ENCODE results near the gene TRMT1. TPM values are rescaled to one million over a fixed set of nuclear protein-coding genes. Genes with fewer than 3 reads are reported as not detected.
"Not testable (repeated sequence)": the region's sequence is repeated elsewhere in the genome, so short reads cannot be mapped to it uniquely, and the experiment has no call there.

TRMT1 gene
- total RNA-seq: 10 to 100 TPM; 23.2 to 99.4 (median 33.6) TPM

DNA sequence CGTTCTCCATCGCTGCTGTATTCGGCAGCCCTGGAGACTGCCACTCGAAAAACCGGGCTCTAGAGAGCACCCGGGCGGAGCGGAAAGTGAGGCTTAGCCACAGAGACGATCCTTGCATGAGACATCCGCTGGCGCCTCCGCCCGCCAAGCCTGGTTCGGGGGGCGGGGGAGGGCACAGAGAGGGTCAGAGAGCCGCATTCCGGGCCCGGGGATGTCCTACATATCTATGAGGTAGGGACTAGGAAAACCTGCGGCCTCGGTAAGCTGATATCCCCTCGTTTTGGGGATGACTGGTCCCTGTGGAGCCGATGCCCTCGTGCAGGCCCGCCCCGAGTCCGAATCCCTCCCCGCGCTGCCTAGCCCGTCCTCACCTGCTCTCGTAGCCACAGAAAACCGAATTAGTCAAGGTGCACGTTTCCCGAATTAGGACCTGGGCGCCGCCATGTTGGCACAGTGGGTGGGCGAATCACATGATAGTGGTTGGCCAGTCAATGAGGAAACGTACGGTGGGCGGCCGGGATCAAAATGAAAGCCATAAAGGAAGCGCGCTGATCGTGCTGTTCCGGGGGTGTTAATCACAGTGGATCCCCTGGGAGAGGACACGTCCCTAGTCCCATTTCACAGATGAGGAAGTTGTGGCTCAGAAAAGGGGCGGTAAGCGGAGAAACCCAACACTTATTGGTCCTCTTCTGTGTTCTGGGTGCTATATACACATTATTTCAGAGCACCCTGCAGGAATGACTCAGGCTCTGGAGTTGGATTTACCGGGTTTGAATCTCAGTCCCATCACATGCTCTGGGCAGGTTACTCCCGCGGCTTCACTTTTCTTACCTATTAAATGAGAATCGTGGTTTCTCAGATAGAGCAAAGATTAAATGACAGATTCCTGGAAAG, at the start of gene TRMT1:
Gene TRMT1 (minus strand): TSS at position 459 of the 894 bp plus-strand sequence. CDS start 341 bp downstream, at position 118.
- Histone ChIP-seq H3K4me3 (peak within 1 kb of the TSS; percentile 74 to 97), H3K4me1 (peaks cover 0 to 26% of the 10 kb centered on the region in 2 donors), H3K27me3 (no peaks in the 10 kb centered on the region), H3K27ac (peak within 1 kb of the TSS; percentile 61 to 75), H3K9me3 (no peaks in the 10 kb centered on the region), H3K36me3 (no peaks in the 10 kb centered on the region)
- intact Hi-C loops (cut with DNase I; ENCODE audit: low total_unique reads): no loop called here
- peak; percentile 89 to 92 for DNase-seq
- no peak for TF ChIP-seq POLR2A (IDR thresholded peaks at IDR 0.05)
- TF ChIP-seq, protein P1, sequence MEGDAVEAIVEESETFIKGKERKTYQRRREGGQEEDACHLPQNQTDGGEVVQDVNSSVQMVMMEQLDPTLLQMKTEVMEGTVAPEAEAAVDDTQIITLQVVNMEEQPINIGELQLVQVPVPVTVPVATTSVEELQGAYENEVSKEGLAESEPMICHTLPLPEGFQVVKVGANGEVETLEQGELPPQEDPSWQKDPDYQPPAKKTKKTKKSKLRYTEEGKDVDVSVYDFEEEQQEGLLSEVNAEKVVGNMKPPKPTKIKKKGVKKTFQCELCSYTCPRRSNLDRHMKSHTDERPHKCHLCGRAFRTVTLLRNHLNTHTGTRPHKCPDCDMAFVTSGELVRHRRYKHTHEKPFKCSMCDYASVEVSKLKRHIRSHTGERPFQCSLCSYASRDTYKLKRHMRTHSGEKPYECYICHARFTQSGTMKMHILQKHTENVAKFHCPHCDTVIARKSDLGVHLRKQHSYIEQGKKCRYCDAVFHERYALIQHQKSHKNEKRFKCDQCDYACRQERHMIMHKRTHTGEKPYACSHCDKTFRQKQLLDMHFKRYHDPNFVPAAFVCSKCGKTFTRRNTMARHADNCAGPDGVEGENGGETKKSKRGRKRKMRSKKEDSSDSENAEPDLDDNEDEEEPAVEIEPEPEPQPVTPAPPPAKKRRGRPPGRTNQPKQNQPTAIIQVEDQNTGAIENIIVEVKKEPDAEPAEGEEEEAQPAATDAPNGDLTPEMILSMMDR (IDR thresholded peaks at IDR 0.05): no peak

DNA sequence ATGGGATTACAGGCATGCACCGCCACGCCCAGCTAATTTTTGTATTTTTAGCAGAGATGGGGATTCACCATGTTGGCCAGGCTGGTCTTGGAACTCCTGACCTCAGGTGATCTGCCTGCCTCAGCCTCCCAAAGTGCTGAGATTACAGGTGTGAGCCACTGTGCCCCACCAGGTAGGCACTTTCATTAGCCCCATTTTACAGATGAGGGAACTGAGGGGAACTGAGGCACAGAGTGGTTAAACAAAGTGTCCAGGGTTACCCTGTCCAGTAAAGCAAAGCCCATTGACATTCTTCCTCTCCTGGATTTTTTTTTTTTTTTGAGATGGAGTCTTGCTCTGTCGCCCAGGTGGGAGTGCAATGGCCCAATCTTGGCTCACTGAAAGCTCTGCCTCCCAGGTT, 49.6 kb upstream of the TRMT1 start:
- H3K9me3 ChIP-seq; intact Hi-C loops (cut with DNase I; ENCODE audit: low total_unique reads); H3K27me3 ChIP-seq; H3K4me3 ChIP-seq; DNase-seq; H3K36me3 ChIP-seq: not testable (repeated sequence)
- peak overlapping the region; percentile 87 to 92 for H3K27ac ChIP-seq
- H3K4me1 ChIP-seq: peaks cover 5 to 16% of the 10 kb centered on the region in 2 donors

DNA sequence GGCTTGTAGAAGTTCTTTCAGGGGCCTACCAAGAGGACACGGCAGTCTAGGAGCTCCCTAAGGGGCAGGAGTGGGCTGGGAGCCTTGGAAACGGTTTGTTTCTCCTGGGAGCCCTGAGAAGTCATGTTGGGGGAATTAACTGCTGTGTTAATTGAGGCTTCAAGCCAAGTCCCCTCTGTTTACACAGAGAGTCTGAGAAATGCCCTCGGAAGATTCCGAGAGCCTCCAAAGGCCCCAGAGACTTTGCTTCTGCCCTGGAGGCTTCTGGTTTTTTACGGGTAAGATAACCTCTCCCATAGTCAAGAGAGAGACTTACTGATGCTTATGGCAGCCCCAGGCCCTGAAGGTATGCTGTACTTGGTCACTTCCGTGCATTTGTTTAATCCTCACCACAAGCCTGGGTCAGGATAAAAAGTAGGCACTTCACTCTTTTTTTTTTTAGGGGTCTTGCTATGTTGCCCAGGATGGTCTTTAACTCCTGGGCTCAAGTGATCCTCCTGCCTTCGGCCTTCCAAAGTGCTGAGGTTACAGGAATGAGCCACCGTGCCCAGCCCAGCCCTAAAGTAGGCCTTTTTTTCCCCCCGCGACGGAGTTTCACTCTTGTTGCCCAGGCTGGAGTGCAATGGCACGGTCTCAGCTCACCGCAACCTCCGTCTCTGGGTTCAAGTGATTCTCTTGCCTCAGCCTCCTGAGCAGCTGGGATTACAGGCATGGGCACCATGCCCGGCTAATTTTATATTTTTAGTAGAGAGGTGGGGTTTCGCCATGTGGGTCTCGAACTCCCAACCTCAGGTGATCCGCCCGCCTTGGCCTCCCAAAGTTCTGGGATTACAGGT, 48.8 kb upstream of the TRMT1 start:
- H3K9me3 ChIP-seq: no peaks in the 10 kb centered on the region
- intact Hi-C loops (cut with DNase I; ENCODE audit: low total_unique reads): no loop called here

DNA sequence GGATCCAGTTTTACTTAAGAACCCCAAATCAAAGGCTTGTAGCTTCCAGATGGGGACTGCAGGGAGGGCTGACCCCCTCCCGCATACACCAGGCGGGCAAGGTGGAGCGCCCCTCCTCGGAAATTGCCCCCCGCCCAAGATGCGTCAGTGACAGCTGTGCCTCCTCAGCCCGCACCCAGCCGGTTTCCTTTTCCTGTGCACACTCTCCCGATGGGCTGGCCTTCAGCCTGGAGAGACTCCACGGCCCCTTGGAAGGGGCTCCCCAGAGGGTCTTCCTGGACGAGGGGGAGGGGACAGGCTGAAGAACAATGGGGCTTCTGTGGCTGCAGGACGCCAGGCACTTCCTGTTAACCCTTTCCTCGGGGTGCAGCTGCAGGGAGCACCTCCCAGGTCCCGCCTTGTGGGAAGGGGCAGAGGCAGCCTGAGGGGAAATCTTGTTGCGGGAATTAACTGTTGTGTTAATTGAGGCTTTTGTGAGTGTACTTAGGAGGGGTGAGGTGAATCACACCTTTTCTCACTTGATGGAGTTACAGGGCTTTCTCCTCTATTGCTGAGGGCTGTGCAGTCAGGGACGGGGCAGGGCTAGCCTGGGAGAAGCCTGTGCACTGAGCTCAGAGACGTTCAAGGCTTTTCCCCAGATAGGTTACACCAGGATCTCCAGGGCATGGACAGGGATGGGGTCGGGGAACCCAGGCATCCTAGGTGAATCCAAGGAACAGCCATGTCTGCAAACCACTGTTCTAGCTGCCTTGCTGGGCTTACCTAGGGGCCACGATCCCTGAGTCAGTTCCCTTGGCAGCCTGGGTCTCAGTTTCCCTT, 48.0 kb upstream of the TRMT1 start:
- no peaks in the 10 kb centered on the region for H3K36me3 ChIP-seq
- peak overlapping the region; percentile 95 to 96 for H3K27ac ChIP-seq
- H3K27me3 ChIP-seq: no peaks in the 10 kb centered on the region
- no peaks in the 10 kb centered on the region for H3K9me3 ChIP-seq
- intact Hi-C loops (cut with DNase I; ENCODE audit: low total_unique reads): no loop called here
- DNase-seq: peak; percentile 64 to 65
- H3K4me3 ChIP-seq: peak overlapping the region; percentile 14 to 24
- peaks cover 5 to 16% of the 10 kb centered on the region in 2 donors for H3K4me1 ChIP-seq
- TF ChIP-seq POLR2A (IDR thresholded peaks at IDR 0.05): no peak
- TF ChIP-seq, protein P1 (IDR thresholded peaks at IDR 0.05): no peak

More for the DNA sequence above, 48.8 kb upstream of the TRMT1 start:
- Histone ChIP-seq H3K4me3 (no peak overlapping the region), H3K27me3 (no peaks in the 10 kb centered on the region), H3K27ac (peak overlapping the region; percentile 95 to 96), H3K36me3 (no peaks in the 10 kb centered on the region), H3K4me1 (peaks cover 5 to 16% of the 10 kb centered on the region in 2 donors)
- TF ChIP-seq, protein P1 (IDR thresholded peaks at IDR 0.05): no peak
- no peak for DNase-seq

Data from uterus (tissue), 4 donors.